H1 (cell line): Measurements from ENCODE around the gene WBP1L. TPM values are rescaled to one million over a fixed set of nuclear protein-coding genes. Genes with fewer than 3 reads are reported as not detected.

Experiments used
- CBX5 ChIP-seq: fragments of 300-800, 300-1000 bp; sonication (generic); IDR thresholded peaks from 2 replicates; pipeline ENCODE4 v1.7.1; 2016; ENCODE audit warnings: antibody characterized with exemption, low read length, low read depth
- E2F6 ChIP-seq: IDR thresholded peaks from 2 replicates; pipeline ENCODE4 v1.6.1; 2012; ENCODE audit warnings: inconsistent platforms
- GABPA ChIP-seq: IDR thresholded peaks from 2 replicates; pipeline ENCODE4 v1.6.1; 2011; ENCODE audit warnings: mild to moderate bottlenecking, low read length, moderate library complexity, borderline replicate concordance; ENCODE audit not compliant: insufficient read depth
- SUZ12 ChIP-seq: fragments of 200-600 bp; sonication (generic); IDR thresholded peaks from 2 replicates; pipeline ENCODE4 v1.6.1; 2012; ENCODE audit warnings: mild to moderate bottlenecking, inconsistent platforms, low read length, moderate library complexity, mixed read lengths
- TAF1 ChIP-seq: IDR thresholded peaks from 2 replicates; pipeline ENCODE4 v1.6.1; 2011; ENCODE audit warnings: mild to moderate bottlenecking, low read depth, low read length
- polyA plus RNA-seq, 7 experiments: library from polyadenylated mRNA; depleted of rRNA in 3 of 7; stranded (reverse) in 5 of 7; unstranded in 2 of 7; fragments of >200 nt in 5 of 7; fragments of 200-250 nt in 2 of 7; gene quantifications; 1 replicate in 5 of 7; 2 replicates in 1 of 7; 4 replicates in 1 of 7; pipeline versions ENCODE4 v1.2.1 to v1.2.3, GENCODE V29; 2011 to 2013; ENCODE audit warnings: missing spikeins in 2 of 7, mixed read lengths in 2 of 7
- total RNA-seq: library from RNA; stranded (reverse); fragmentation: NEBNext Ultra II Directional; extraction: Animal tissue kit (Norgen Biotek cat#: 25700); gene quantifications from 2 replicates; pipeline ENCODE4 v1.2.1, GENCODE V29; 2021
- TF ChIP-seq, protein P1 (sequence below): IDR thresholded peaks from 2 replicates; pipeline ENCODE4 v1.6.1; 2011; ENCODE audit warnings: low read length, improper control_type of control experiment

The WBP1L gene
- total and polyA plus RNA-seq, 2 of the 8 experiments (the other 6 are each of a cell fraction or from before 2014, with no cell fraction given) = 26.6 to 29.9 TPM

DNA sequence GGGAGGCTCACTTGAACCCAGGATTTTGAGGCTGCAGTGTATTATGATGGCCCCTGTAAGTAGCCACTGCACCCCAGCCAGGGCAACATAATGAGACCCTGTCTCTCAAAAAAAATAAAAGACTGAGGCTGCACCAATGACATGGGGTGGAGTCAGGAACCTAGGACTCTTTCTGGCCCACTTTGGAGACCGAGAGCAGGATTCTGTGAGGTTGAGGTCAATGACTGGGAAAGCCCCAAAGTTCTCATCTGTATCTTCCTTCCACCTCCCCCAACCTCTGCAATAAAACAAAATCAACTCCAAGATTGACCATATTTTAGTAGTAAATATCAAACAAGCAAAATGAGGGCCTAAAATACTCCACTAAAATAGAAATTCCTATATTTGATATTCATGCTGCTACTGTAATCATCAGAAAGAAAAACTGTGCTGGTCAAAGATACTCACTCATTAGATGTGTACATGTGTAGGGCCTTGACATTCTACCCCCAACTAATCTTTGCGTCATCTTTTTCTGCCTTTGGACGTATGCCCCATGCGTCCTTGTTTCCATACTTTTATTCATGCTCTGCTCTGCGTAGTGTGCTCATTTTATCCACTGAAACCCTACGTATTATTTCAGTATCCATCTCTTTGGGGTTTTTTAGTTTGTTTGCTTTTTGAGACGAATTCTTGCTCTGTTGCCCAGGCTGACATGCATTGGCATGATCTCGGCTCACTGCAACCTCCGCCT, 23.8 kb downstream of the WBP1L start (continued):
- TF ChIP-seq CBX5 (no peak), GABPA (no peak), TAF1 (no peak), E2F6 (no peak), SUZ12 (no peak)
- TF ChIP-seq, protein P1, sequence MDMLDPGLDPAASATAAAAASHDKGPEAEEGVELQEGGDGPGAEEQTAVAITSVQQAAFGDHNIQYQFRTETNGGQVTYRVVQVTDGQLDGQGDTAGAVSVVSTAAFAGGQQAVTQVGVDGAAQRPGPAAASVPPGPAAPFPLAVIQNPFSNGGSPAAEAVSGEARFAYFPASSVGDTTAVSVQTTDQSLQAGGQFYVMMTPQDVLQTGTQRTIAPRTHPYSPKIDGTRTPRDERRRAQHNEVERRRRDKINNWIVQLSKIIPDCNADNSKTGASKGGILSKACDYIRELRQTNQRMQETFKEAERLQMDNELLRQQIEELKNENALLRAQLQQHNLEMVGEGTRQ = no peak
